Left renal pelvis (tissue), 4 donors: Measurements from ENCODE around the gene ZNF532. TPM values are rescaled to one million over a fixed set of nuclear protein-coding genes. Genes with fewer than 3 reads are reported as not detected.
"Not testable (repeated sequence)": the region's sequence is repeated elsewhere in the genome, so short reads cannot be mapped to it uniquely, and the experiment has no call there.

Source experiments
- DNase-seq, 4 donors: peaks; one replicate each; pipeline ENCODE4 v3.0.0-alpha.2; 2013; ENCODE audit warnings: low read depth in 4 of 4, low spot score in 3 of 4
- polyA plus RNA-seq, 4 donors: library from polyadenylated mRNA; unstranded; fragments of 120-200 nt; gene quantifications; one replicate each; pipeline ENCODE4 v1.2.1, GENCODE V29; 2013; ENCODE audit not compliant: insufficient read length in 4 of 4

The ZNF532 gene
- polyA plus RNA-seq, 4 donors, result 89.8 to 141 (median 102) TPM

GRCh38 chr18:59001166-59001565, 136.5 kb downstream of the ZNF532 start:
- DNase-seq, result no peak

- no peak for DNase-seq
Measured at GRCh38 chr18:59001721-59002120, 137.0 kb downstream of the ZNF532 start.

- no peak for DNase-seq
Measured at GRCh38 chr18:59002974-59003594, 138.4 kb downstream of the ZNF532 start.

- peak in 2 of 4 donors; percentile 37 to 39 for DNase-seq
Measured at GRCh38 chr18:59005262-59005661, 140.6 kb downstream of the ZNF532 start.

GRCh38 chr18:59006461-59007067, 141.9 kb downstream of the ZNF532 start:
- no peak for DNase-seq

GRCh38 chr18:59008302-59008974, 143.8 kb downstream of the ZNF532 start:
- DNase-seq, result no peak

- DNase-seq, result no peak
Measured at GRCh38 chr18:59009846-59010245, 145.2 kb downstream of the ZNF532 start.

- no peak for DNase-seq
Measured at GRCh38 chr18:59011289-59011688, 146.6 kb downstream of the ZNF532 start.

- no peak for DNase-seq
Measured at GRCh38 chr18:59011786-59012185, 147.1 kb downstream of the ZNF532 start.

GRCh38 chr18:59012815-59013705, 148.4 kb downstream of the ZNF532 start:
- DNase-seq, result no peak

- no peak for DNase-seq
Measured at GRCh38 chr18:59013744-59014143, 149.1 kb downstream of the ZNF532 start.

GRCh38 chr18:59015531-59016152, 151.0 kb downstream of the ZNF532 start:
- DNase-seq, result no peak

GRCh38 chr18:59021500-59021899, 156.8 kb downstream of the ZNF532 start:
- DNase-seq, result no peak

- no peak for DNase-seq
Measured at GRCh38 chr18:59022167-59022945, 157.7 kb downstream of the ZNF532 start.

- no peak for DNase-seq
Measured at GRCh38 chr18:59024829-59025228, 160.2 kb downstream of the ZNF532 start.

GRCh38 chr18:59025532-59025931, 160.9 kb downstream of the ZNF532 start:
- not testable (repeated sequence) for DNase-seq

GRCh38 chr18:59026364-59026763, 161.7 kb downstream of the ZNF532 start:
- DNase-seq, result no peak

- no peak for DNase-seq
Measured at GRCh38 chr18:59026831-59027410, 162.2 kb downstream of the ZNF532 start.

GRCh38 chr18:59029663-59030429, 165.2 kb downstream of the ZNF532 start:
- DNase-seq, result no peak
